Prostate gland (tissue), 2 donors: ENCODE results near the gene NEURL1B. TPM values are rescaled to one million over a fixed set of nuclear protein-coding genes. Genes with fewer than 3 reads are reported as not detected.

Experiments
- DNase-seq: peaks from one replicate; pipeline ENCODE4 v3.0.0-alpha.2; 2019; ENCODE audit warnings: low spot score
- H3K27ac ChIP-seq, 2 donors: fragments of 200-600 bp; sonication (generic); 2 replicates each; pipeline ENCODE4 v1.5.1; 2017 to 2019
- H3K27me3 ChIP-seq: fragments of 200-600 bp; sonication (generic); replicated peaks from 2 replicates; pipeline ENCODE4 v1.5.1; 2019; ENCODE audit not compliant: insufficient read depth
- H3K36me3 ChIP-seq, 2 donors: fragments of 200-600 bp; sonication (generic); 1 replicate in 1 of 2; 2 replicates in 1 of 2; pipeline versions ENCODE4 v1.5.1 to v1.8.1; 2017 to 2019
- H3K4me1 ChIP-seq: fragments of 200-600 bp; sonication (generic); replicated peaks from 2 replicates; pipeline ENCODE4 v1.5.1; 2019
- H3K4me3 ChIP-seq, 2 donors: fragments of 200-600 bp; sonication (generic); 2 replicates each; pipeline ENCODE4 v1.5.1; 2017 to 2019
- H3K9me3 ChIP-seq: fragments of 200-600 bp; sonication (generic); 2 replicates; pipeline ENCODE4 v1.5.1; 2017
- CTCF ChIP-seq, 4 experiments: fragments of 200-600 bp in 2 of 4; fragments of 450-650 bp in 2 of 4; sonication (generic) in 2 of 4; IDR thresholded peaks; 1 replicate in 3 of 4; 2 replicates in 1 of 4; pipeline ENCODE4 v1.5.1; 2016 to 2019; ENCODE audit warnings: antibody characterized with exemption in 4 of 4, mild to moderate bottlenecking in 2 of 4, moderate library complexity in 2 of 4
- POLR2A ChIP-seq: fragments of 450-650 bp; IDR thresholded peaks from one replicate; pipeline ENCODE4 v1.6.1; 2016; ENCODE audit warnings: antibody characterized with exemption, mild to moderate bottlenecking
- POLR2AphosphoS5 ChIP-seq: sonication (generic); formaldehyde crosslinking; IDR thresholded peaks from one replicate; pipeline ENCODE4 v1.6.1; 2017; ENCODE audit warnings: antibody characterized with exemption
- WGBS: methylation state at CpG from one replicate; pipeline ENCODE4 v1.1.5; 2018; 5-methylcytosine and 5-hydroxymethylcytosine counted together
- intact Hi-C: fragments of 100-400 bp; cut with DNase I; formaldehyde crosslinking; loops from one replicate; pipeline ENCODE4 v1.14.2; 2022
- total RNA-seq, 2 donors: library from RNA; depleted of rRNA; stranded (reverse); fragments of >200 nt; gene quantifications; one replicate each; pipeline ENCODE4 v1.1.0, GENCODE V29; 2016

Gene NEURL1B
- total RNA-seq, 2 donors from 2014 or later: 23.9 to 39.9 TPM

- WGBS: 63% methylated on average over 8 of the region's 8 CpGs
- DNase-seq: no peak
Observed at GRCh38 chr5:172712610-172713009, 71.5 kb downstream of the NEURL1B start.

GRCh38 chr5:172713113-172713808 is 72.2 kb downstream of the NEURL1B start:
- peak; percentile 43 for DNase-seq
- H3K4me3 ChIP-seq: no peak overlapping the region
- H3K27ac ChIP-seq: no peak overlapping the region
- no peaks in the 10 kb centered on the region for H3K27me3 ChIP-seq
- H3K4me1 ChIP-seq: no peaks in the 10 kb centered on the region
- peak; percentile 23 for TF ChIP-seq POLR2AphosphoS5
- TF ChIP-seq POLR2A: no peak
- TF ChIP-seq CTCF (IDR thresholded peaks at IDR 0.05): peak; percentile 85 to 93 (median 92)
- intact Hi-C loops: loop anchor here (10.0 kb wide), 1 partner anchor 572 kb away; no protein-coding TSS in a partner anchor
- no peaks in the 10 kb centered on the region for H3K36me3 ChIP-seq
- no peaks in the 10 kb centered on the region for H3K9me3 ChIP-seq
- 1% methylated on average over 15 of the region's 15 CpGs for WGBS

More at GRCh38 chr5:172712610-172713009, 71.5 kb downstream of the NEURL1B start:
- no peak overlapping the region for H3K27ac ChIP-seq
- no peaks in the 10 kb centered on the region for H3K27me3 ChIP-seq
- TF ChIP-seq POLR2AphosphoS5 (no peak), CTCF (IDR thresholded peaks at IDR 0.05) (no peak)
- intact Hi-C loops: loop anchor here (10.0 kb wide), 1 partner anchor 572 kb away; no protein-coding TSS in a partner anchor
- H3K4me1 ChIP-seq: no peaks in the 10 kb centered on the region
- no peak overlapping the region for H3K4me3 ChIP-seq
- H3K9me3 ChIP-seq: no peaks in the 10 kb centered on the region
- H3K36me3 ChIP-seq: no peaks in the 10 kb centered on the region

- Histone ChIP-seq H3K27ac (no peak overlapping the region), H3K36me3 (no peaks in the 10 kb centered on the region), H3K9me3 (no peaks in the 10 kb centered on the region), H3K4me1 (no peaks in the 10 kb centered on the region), H3K27me3 (no peaks in the 10 kb centered on the region), H3K4me3 (no peak overlapping the region)
- WGBS: 47% methylated on average over 9 of the region's 9 CpGs
- DNase-seq: no peak
- intact Hi-C loops: loop anchor here (10.0 kb wide), 1 partner anchor 571 kb away; no protein-coding TSS in a partner anchor
- no peak for TF ChIP-seq CTCF (IDR thresholded peaks at IDR 0.05)
- no peak for TF ChIP-seq POLR2AphosphoS5
- no peak for TF ChIP-seq POLR2A
Observed at GRCh38 chr5:172713809-172714490, 72.9 kb downstream of the NEURL1B start.

- intact Hi-C loops: loop anchor here (10.0 kb wide), 1 partner anchor 570 kb away; no protein-coding TSS in a partner anchor
- Histone ChIP-seq H3K9me3 (no peaks in the 10 kb centered on the region), H3K27ac (peak overlapping the region; percentile 29 to 35), H3K27me3 (no peaks in the 10 kb centered on the region), H3K4me1 (no peaks in the 10 kb centered on the region), H3K36me3 (no peaks in the 10 kb centered on the region), H3K4me3 (no peak overlapping the region)
- TF ChIP-seq POLR2A (no peak), POLR2AphosphoS5 (peak; percentile 48), CTCF (IDR thresholded peaks at IDR 0.05) (peak; percentile 60 to 85 (median 76))
- peak; percentile 60 for DNase-seq
- 30% methylated on average over 15 of the region's 15 CpGs for WGBS
Observed at GRCh38 chr5:172714491-172715420, 73.7 kb downstream of the NEURL1B start.
